GM10266 (cell line): ENCODE results near the gene LMO3.

Source experiments
- DNase-seq: peaks from one replicate; pipeline ENCODE4 v3.0.0; 2012; ENCODE audit errors: extremely low spot score
- TF ChIP-seq, protein P1 (sequence below): IDR thresholded peaks from 2 replicates; pipeline ENCODE4 v1.5.1; 2012; ENCODE audit warnings: mild to moderate bottlenecking, low read depth; ENCODE audit not compliant: control insufficient read depth, insufficient read depth; ENCODE audit errors: missing control alignments

Gene LMO3

DNA sequence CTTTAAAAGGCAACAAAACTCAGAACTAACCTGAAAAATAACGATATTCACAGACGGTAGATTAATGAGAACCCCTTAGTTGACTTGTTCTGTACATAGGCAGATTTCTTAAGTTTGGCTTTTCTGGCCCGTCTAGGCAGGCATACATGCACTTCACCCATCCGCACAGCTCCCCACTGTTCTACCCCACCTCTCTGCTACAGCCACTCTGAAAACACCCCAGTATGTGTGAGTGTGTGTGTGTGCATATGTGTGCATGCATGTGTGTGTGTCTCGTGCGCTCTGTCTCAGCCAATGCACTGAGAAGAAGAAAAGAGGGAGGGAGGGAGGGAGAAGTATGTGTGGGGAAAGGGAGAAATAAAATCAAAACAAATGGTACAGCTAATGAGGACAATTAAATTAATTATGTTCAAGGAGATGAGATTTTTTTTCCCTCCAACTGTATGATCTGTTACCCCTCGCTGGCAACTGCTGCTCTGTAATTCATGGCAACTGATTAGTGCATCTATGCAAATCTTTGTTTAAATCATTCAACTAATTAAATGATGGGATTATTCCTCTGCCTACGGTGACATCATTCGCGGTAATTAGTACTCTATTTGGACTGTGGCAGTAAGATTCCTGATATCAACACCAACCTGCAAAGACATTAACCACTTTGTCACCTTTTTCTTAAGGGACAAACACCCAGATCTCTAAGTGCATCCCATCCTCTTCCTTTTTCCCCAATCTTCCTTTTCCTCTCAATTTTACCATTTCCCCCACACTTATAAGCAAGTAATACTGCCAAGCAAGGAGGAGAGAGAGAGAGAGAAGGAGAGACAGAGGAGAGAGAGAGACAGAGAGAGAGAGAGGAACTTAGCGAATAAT, 2.2 kb upstream of the LMO3 start:
- DNase-seq, result no peak
- TF ChIP-seq, protein P1, sequence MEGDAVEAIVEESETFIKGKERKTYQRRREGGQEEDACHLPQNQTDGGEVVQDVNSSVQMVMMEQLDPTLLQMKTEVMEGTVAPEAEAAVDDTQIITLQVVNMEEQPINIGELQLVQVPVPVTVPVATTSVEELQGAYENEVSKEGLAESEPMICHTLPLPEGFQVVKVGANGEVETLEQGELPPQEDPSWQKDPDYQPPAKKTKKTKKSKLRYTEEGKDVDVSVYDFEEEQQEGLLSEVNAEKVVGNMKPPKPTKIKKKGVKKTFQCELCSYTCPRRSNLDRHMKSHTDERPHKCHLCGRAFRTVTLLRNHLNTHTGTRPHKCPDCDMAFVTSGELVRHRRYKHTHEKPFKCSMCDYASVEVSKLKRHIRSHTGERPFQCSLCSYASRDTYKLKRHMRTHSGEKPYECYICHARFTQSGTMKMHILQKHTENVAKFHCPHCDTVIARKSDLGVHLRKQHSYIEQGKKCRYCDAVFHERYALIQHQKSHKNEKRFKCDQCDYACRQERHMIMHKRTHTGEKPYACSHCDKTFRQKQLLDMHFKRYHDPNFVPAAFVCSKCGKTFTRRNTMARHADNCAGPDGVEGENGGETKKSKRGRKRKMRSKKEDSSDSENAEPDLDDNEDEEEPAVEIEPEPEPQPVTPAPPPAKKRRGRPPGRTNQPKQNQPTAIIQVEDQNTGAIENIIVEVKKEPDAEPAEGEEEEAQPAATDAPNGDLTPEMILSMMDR, result no peak

DNA sequence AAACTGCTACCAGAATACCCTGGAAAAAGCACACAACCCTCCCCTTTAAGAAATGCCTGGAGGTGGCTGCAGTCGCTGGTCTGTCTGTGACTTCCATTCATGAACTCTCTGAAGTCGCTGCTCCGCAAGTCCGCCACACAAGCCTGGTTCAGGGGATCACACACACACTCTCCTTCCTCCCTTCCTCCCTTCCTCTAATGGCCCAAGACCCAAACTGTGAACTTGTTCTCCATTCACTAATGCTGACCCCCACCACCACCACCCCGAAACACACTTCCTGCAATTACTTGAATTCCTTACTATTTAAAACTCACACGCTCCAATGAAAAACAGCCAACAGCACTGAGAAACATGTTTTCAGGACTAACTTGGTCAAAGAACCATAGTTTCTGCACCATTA, 1.0 kb upstream of the LMO3 start:
- TF ChIP-seq, protein P1, result no peak

DNA sequence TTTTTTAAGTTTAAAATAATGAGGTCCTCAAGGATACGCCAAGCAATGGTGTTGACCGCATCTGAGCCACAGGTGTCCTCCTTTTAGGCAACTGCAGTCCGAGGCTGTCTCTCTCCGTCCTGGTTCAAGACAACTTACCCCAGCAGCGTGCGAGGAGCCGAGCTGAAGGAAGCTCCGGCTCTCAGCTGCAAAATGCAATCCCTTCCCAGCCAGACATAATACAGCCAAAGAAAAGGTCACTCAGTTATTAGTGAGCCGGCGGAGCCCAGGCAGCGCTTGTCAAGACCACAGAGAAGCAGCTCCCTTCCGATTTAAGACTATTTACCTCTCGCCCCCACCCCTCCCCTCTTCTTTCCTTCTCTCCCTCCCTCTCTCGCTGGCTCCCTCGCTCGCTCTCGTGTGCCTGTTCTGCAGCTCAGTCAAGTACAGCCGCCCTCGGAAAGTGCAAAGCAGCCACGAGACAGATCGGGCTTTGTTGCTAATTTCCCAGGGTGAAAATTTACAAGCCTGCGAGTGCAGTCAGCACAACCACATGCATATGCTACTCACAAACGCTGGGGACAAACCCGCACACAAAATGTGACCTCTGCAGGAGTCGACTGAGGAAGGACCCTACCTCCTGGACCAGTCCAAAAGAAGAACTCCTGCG, 363 bp upstream of the LMO3 start:
- peak; percentile 7 for DNase-seq
- TF ChIP-seq, protein P1, result no peak

More for the DNA sequence above, 1.0 kb upstream of the LMO3 start:
- DNase-seq, result no peak

DNA sequence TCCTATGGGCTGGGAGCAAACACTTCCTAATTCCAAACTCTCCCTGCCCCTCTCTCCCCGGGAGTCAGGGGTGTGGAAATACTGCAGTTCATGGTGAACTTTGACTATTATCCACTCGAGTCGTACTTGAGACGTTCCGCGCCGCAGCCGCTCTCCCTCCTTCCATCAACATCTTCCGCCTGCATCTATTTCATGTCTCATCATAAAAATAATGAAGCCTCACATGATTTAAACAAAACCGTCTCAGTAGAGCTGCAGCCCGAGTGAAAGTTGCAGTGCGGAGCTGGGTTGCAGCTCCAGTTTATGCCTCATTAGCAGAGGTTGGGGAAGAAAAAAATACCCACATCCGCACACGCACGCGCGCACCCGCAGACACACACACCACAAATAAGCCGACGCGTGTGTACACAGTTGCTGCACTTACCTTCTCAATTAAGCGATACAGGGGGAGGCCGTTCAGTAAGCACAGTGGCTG, 283 bp downstream of the LMO3 start:
- TF ChIP-seq, protein P1, result no peak
- DNase-seq, result no peak

DNA sequence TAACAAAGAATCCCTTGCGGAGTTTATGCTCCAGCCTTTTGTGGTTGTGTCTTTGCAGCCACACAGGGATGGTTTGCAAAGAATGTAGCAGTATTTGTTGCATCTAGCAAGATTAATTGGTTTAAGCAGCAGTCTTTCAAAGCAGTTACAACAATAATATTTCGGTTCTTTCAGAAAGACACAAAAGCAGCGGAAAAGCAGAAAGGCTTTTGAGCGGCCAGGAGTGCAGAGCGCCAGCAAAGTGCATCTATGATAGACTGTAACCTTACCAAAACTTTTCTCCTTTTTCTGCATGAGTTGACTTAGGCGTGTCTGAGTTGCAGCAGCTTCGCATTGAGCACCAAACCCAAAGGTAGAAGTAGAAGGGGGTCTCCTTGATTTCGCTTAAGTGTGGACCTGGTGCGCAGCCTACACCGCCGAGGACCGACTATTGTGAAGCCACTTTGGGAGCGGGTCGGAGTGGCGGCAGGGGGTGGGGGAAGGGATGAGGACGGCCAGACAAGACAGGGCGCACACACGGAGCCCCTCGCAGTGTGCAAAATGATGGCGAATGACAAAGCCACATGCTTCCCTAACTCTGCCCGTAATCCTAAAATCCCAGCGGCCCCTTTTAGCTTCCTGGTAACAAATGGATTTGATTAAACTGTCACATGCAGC, 1.2 kb downstream of the LMO3 start:
- DNase-seq, result no peak
- TF ChIP-seq, protein P1, result no peak

DNA sequence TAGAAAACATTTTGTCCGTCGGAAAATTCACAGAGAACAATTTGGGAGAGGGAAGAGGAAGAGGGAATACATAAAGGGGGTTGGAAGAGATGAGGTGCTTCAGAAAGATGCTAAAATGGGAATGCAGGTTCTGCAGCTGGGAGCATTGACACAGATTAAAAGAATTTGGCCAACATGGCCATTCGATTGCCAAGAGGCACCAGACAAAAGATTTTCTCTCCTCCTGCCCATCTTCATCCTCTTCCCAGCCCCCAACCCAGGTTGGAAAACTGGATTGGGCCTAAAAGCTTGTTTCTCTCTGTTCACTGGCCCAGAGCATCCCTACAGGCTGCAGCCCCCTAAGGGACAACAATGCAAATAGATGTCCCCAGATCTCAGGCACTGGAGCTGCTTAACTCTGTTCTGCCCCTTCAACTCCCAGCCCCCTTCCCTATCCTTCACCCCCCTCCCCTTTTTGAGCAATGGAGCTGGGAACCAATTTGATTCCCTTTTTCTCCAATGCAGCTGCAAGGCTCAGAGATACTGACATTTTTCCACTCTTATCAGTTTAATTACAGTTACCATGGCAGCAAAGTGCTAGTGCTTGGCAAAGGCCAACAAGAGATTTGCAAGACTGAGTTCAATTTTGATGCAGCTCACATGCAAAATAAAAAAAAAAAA, 1.9 kb downstream of the LMO3 start:
- TF ChIP-seq, protein P1, result no peak
- DNase-seq, result no peak
